ENCODE measurements around the gene CD207.

CD207 gene

DNA sequence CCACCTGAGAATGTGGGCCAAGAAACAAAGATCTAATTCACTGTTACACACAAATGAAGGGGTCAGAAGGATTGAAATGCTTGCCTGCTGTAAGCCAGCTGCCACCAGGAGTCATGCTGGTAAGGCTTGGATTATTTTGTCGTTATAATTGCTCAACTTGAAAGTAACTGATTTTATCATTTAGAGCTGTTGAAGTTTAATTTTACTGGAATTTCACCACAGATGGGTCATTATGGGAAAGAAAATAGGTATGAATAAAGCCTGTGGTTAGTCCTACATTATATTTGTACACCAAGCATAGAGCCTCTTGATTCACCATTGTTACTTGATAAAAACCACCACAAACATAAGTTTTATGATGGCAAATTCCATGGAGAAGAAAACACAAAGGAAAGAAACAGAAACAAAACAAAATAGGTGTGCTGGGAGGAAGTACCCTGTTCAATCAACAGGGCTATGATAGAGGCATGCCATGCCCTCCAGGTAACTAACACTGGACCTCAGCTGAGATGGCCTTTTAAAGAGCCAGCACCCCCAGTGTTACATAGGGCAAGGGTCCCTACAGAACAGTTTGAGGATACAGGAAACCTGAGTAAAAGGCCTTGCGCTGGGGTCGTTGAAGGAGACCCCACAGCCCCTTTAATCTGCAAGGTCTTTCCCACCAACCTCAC is 18.2 kb downstream of the CD207 start:
- DNase-seq (ENCODE audit: insufficient read length, low spot score) (no peak), FAIRE-seq (no peak)
- TF ChIP-seq CTCF (IDR thresholded peaks at IDR 0.05; ENCODE audit: insufficient read depth, missing control alignments) = no peak

GRCh38 chr2:70816726-70817125 is 18.9 kb downstream of the CD207 start:
- FAIRE-seq = no peak
- no peak for DNase-seq (ENCODE audit: insufficient read length, low spot score)
- TF ChIP-seq CTCF (IDR thresholded peaks at IDR 0.05; ENCODE audit: insufficient read depth, missing control alignments) = no peak

DNA sequence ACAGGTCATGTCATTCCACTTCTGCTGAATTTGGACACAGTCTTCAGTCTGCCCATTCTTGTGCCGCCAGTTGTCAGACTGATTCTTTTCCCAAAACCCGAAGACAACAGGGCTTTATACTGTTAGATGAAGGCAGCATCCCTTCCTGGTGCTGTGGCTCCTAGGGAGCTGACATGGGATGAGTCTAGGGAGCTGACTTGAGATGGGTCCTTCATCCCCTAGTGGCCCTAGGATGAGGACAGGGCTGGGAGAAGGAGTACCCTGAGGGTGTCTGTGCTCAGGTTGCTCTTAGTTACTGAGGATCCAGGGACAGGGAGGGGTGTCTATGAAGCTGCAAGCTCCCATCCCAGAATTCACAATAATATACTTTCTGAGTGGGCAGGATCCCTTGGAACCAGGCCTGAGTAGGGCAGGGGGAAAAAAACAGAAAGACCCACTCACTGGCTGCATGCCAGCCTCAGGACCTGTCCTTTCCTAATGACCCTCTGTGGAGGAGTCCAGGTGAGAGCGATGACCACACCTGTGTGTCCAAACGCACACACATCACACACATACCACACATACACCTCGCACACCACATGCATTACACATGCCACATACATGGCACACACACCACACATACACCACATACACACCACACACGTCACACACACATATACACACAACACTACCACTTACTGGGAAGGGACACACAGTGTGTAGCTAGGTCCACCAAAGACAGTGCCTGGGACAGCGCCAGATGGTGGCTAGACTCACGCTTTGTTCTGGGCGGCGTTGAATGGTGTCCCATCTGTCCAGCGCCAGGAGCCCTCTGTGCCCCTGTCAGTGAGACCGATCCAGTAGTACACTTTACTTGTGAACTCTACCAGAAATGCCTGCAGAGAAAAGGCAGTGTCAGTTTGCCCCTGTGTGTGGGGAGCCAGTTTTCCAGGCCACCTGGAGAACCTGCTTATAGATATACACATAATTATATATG is 26.3 kb downstream of the CD207 start:
- DNase-seq (ENCODE audit: insufficient read length, low spot score) = no peak
- TF ChIP-seq CTCF (IDR thresholded peaks at IDR 0.05; ENCODE audit: insufficient read depth, missing control alignments) = no peak
- FAIRE-seq = no peak

- TF ChIP-seq CTCF (IDR thresholded peaks at IDR 0.05; ENCODE audit: insufficient read depth, missing control alignments) = no peak
- no peak for DNase-seq (ENCODE audit: insufficient read length, low spot score)
- no peak for FAIRE-seq
Measured at GRCh38 chr2:70807828-70808118, 27.8 kb downstream of the CD207 start.

- FAIRE-seq (no peak), DNase-seq (ENCODE audit: insufficient read length, low spot score) (no peak)
- TF ChIP-seq CTCF (IDR thresholded peaks at IDR 0.05; ENCODE audit: insufficient read depth, missing control alignments) = no peak
Measured at GRCh38 chr2:70807102-70807827, 28.4 kb downstream of the CD207 start.

DNA sequence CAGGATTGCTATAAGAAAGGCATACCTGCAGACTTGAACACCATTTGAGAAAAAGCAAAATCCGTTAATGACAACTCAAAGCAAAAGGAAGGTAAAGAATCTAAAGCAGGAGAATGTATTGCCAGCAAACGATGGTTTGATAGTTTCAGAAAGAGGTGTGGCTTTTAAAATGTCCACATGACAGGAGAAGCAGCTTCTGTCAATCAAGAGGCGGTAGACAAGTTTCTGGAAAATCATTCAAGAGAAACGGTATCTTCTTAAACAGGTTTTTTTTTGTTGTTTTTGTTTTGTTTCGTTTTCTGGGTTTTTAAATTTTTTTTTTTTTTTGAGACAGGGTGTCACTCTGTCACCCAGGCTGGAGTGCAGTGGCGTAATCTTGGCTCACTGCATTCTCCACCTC is 29.0 kb downstream of the CD207 start:
- DNase-seq (ENCODE audit: insufficient read length, low spot score) = no peak
- FAIRE-seq = no peak
- no peak for TF ChIP-seq CTCF (IDR thresholded peaks at IDR 0.05; ENCODE audit: insufficient read depth, missing control alignments)
